Head of caudate nucleus (tissue), 42 donors: ENCODE results near the gene DNASE1L3.
A peak's percentile ranks its signal among the peaks of the same experiment; 100 is the strongest.

ENCODE experiments used
- DNase-seq, 42 donors: peaks; one replicate each; pipeline versions ENCODE4 v3.0.0 to v3.0.0-alpha.2; 2020 to 2021; ENCODE audit warnings: mixed read lengths in 7 of 42
- intact Hi-C: fragments of 100-400 bp; cut with DNase I; formaldehyde crosslinking; loops from one replicate; pipeline ENCODE4 v1.15.0; 2022

Gene DNASE1L3

DNA sequence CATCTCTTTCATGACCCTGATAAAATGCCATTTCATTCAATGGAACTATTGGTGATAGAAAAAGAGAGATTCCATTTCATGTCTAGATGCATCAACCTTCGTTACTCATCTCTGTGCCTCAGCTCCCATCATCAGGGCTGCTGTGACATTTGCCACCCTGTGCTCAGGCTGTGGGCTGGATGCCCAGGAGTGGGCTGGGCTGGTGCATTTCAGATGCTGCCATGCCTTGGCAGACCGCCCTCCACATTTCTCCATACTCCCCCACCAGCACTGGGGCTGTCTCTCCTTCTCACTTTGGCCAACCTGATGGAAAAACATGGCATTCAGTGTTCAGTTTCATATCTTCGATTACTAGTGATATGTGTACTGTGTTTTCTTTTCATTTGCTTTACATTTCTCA lies 59.1 kb downstream of the DNASE1L3 start:
- peak; percentile 28 to 88 (median 73) for DNase-seq
- intact Hi-C loops, result no loop called here

DNA sequence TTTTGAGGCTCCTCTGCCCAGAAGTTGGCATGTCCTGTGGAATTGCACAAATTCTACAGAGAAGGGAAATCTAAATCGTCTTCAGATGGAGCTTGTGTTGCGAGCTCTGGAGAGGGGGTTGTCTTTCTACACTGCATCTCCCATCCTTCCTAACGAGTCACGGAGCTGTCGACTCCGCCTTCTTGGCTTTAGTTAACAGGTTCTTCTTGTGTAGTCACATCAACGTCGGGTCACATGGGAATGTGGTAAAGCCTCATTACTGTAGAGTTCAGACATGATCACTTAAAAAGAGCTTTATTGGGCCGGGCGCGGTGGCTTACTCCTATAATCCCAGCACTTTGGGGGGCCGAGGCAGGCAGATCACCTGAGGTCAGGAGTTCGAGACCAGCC lies 60.0 kb downstream of the DNASE1L3 start:
- intact Hi-C loops, result no loop called here
- no peak for DNase-seq

DNA sequence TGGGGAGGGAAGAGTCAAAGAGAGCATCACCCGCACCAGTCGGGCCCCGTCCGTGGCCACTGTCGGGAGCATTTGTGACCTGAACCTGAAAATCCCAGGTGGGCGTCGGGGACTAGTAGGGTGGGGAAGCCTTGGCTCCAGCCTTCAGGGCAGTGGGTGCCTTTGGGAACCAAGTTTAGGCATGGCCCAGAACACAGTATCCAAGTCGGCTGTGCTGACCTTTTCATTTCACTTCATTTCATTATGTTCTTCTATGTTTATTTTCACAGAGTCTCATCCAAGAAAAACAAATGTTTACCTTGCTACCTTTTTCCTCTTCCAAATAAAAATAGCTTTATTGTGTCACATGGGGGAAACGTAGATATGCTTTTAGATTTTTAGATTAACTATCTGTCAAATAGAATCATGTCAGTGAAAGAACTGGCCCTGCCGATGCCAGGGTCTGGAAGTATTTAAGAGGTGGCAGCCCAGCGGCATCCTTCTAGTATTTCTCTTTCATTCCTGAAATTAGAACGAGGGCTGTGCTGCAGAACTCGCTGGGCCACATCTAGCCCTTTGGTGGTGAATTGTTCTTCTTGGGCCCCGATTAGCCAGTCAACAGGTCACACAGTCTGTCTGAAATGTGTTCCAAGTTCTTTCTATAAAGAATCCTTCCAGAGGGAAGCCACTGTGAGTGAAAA lies 60.5 kb downstream of the DNASE1L3 start:
- intact Hi-C loops, result no loop called here
- no peak for DNase-seq

DNA sequence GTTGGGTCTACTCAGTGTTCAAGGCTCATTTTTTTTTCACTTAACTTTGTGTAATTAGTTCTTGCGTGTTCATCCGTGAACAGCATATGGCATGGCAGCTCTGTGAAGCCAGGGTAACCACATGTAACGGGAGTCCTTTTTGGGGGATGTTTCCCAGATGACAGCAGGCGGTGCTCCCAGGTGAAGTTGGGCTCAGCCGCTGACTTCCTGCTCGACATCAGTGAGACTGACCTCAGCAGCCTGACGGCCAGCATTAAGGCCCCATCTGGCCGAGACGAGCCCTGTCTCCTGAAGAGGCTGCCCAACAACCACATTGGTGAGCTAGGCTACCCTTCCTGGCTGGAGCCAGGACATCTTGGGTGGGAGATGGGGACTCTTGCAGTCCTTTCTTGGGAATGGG lies 62.7 kb downstream of the DNASE1L3 start:
- no peak for DNase-seq
- intact Hi-C loops, result no loop called here

- DNase-seq, result no peak
- intact Hi-C loops, result no loop called here
Observed at GRCh38 chr3:58144478-58145325, 66.1 kb downstream of the DNASE1L3 start.

- intact Hi-C loops, result no loop called here
- DNase-seq, result no peak
Observed at GRCh38 chr3:58143417-58144055, 67.2 kb downstream of the DNASE1L3 start.
